GM12864 (cell line): ENCODE data around the gene MAD2L1.

ENCODE experiments used
- DNase-seq: peaks from one replicate; pipeline ENCODE4 v3.0.0-alpha.2; 2011; ENCODE audit warnings: low read depth
- H3K4me3 ChIP-seq: 2 replicates; pipeline ENCODE4 v1.5.1; 2011; ENCODE audit warnings: mild to moderate bottlenecking, low read depth, low read length, control low read depth
- TF ChIP-seq, protein P1 (sequence below): IDR thresholded peaks from 2 replicates; pipeline ENCODE4 v1.5.1; 2011; ENCODE audit warnings: low read depth, mild to moderate bottlenecking, moderate library complexity, low read length, control low read depth, inconsistent platforms; ENCODE audit errors: missing control alignments

MAD2L1 gene

DNA sequence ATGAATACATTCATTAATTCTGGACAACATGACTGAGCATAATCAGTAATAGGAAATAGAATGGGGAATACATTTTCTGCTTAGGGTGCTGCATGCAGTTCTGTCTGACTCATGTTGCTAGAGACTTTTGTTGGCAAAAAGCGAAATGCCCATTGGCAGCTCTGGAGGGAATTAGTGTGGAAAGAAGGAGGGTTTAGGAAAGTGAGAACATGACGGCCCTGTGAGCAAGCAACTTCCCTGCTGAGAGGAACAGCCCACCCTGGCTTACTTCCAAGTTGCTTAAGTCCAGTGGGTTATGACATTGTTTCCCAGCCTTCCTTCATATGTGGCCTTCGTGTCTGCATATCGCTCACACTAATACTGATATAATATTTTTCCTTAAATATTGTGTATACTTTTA is 13.8 kb downstream of the MAD2L1 start:
- TF ChIP-seq, protein P1, sequence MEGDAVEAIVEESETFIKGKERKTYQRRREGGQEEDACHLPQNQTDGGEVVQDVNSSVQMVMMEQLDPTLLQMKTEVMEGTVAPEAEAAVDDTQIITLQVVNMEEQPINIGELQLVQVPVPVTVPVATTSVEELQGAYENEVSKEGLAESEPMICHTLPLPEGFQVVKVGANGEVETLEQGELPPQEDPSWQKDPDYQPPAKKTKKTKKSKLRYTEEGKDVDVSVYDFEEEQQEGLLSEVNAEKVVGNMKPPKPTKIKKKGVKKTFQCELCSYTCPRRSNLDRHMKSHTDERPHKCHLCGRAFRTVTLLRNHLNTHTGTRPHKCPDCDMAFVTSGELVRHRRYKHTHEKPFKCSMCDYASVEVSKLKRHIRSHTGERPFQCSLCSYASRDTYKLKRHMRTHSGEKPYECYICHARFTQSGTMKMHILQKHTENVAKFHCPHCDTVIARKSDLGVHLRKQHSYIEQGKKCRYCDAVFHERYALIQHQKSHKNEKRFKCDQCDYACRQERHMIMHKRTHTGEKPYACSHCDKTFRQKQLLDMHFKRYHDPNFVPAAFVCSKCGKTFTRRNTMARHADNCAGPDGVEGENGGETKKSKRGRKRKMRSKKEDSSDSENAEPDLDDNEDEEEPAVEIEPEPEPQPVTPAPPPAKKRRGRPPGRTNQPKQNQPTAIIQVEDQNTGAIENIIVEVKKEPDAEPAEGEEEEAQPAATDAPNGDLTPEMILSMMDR, result no peak
- no peak overlapping the region for H3K4me3 ChIP-seq
- no peak for DNase-seq

- DNase-seq, result no peak
- TF ChIP-seq, protein P1, result no peak
- no peak overlapping the region for H3K4me3 ChIP-seq
Measured at GRCh38 chr4:120051253-120051652, 15.4 kb downstream of the MAD2L1 start.

DNA sequence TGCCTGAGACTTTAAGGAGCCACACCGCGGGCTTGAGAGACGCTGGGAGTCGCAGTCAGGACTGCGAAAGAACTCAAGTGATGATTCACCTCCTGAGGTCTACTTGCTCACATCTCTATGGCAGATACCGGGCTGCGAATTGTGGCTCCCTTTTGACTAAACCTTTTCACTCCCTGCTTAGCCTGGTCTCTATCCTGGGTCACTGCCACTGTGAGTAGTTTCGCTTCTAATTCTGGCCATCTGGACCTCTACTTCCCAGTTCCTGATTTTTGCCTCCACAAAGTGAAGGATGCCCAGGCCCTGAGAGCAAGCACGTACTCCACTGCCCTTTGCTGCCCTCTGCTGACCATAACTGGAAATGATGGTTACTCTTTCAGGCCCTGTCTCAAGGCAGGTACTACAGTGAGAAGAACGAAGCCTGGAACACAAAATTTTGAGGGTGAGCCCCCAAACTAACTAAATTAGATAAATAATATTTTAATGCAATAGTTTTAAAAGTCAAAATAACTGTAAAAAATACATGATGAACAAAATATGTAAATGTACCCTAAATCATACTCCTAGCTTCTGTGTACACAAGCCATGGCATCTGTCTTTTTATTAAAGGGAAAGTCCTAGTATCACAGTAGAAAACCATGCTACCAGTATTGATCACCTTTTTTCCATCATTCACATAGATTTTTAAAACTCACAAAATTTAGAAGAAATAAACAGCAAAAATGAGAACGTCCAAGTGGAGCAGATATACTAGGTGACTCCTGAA is 16.7 kb downstream of the MAD2L1 start:
- peak; percentile 41 for DNase-seq
- TF ChIP-seq, protein P1, result peak; percentile 83
- H3K4me3 ChIP-seq, result no peak overlapping the region

DNA sequence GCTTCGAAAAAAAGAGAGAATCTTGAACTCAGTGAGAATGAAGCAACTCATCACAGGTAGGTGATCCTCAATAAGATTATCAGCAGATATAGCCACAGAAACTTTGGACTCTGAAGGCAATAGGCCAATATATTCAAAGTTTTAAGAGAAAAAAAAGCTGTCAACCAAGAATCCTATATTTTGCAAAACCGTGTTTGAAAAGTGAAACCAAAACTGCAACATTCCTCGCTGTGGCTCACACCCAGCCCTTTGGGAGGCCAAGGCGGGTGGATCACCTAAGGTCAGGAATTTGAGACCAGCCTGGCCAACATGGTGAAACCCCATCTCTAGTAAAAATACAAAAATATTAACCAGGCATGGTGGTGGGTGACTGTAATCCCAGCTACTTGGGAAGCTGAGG is 22.8 kb downstream of the MAD2L1 start:
- TF ChIP-seq, protein P1, result no peak

GRCh38 chr4:120037411-120037810 is 29.2 kb downstream of the MAD2L1 start:
- no peak for DNase-seq
- TF ChIP-seq, protein P1, result no peak
- no peak overlapping the region for H3K4me3 ChIP-seq

More for the DNA sequence above, 22.8 kb downstream of the MAD2L1 start:
- H3K4me3 ChIP-seq, result no peak overlapping the region
- DNase-seq, result no peak

DNA sequence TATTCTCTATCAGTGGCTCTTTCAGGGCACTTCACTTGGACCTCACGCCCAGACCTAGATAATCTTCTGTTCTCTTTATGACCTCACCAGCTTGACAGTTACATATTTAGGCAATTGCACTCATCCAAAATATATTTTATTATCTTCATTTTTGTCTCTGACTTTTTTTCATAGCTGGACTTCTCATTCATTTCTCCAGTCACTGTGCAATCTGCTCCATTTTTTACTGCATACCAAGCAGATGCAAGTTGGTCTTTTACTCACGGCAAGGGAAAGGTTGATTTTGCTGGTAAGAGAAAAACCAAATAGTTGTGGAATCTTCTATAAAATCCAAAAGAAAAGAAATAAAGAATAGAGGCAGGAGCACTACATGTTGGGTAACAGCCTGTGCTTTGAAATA is 31.7 kb downstream of the MAD2L1 start:
- H3K4me3 ChIP-seq, result no peak overlapping the region
- no peak for DNase-seq
- TF ChIP-seq, protein P1, result no peak

DNA sequence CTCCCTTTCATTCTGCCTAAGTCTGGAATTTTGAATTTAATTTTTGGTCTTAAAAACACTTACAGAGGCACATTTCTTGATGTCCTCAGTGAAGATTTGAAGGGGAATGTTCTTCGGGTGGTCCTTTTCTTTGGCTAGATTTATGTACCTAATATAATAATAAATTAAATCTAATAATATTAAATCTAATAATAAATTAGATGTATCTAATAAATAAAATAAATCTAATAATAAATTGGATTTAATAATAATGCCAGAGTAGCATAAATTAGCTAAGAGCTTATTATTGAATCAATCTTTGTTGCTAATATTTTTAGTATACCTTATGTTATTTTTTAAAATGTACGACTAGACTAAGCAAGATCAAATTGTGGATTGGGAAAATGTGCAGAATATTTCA is 39.8 kb downstream of the MAD2L1 start:
- no peak overlapping the region for H3K4me3 ChIP-seq
- no peak for DNase-seq
- TF ChIP-seq, protein P1, result no peak
